Ureter (tissue), 1 donor: ENCODE results near the gene SLC16A6. TPM values are rescaled to one million over a fixed set of nuclear protein-coding genes. Genes with fewer than 3 reads are reported as not detected.
"Not testable (repeated sequence)": the region's sequence is repeated elsewhere in the genome, so short reads cannot be mapped to it uniquely, and the experiment has no call there.

Source experiments
- DNase-seq: peaks from one replicate; pipeline ENCODE4 v3.0.0-alpha.2; 2020; ENCODE audit warnings: low spot score
- total RNA-seq: library from RNA; stranded (reverse); gene quantifications from one replicate; pipeline ENCODE4 v1.2.4, GENCODE V29; 2023
- donor health status: DM: yes; HTN: yes; CAD: no.

SLC16A6 gene
- total RNA-seq, 1 donor from 2014 or later, result 3.0 TPM

- no peak for DNase-seq
Observed at GRCh38 chr17:68248199-68248825, 42.6 kb downstream of the SLC16A6 start.

DNA sequence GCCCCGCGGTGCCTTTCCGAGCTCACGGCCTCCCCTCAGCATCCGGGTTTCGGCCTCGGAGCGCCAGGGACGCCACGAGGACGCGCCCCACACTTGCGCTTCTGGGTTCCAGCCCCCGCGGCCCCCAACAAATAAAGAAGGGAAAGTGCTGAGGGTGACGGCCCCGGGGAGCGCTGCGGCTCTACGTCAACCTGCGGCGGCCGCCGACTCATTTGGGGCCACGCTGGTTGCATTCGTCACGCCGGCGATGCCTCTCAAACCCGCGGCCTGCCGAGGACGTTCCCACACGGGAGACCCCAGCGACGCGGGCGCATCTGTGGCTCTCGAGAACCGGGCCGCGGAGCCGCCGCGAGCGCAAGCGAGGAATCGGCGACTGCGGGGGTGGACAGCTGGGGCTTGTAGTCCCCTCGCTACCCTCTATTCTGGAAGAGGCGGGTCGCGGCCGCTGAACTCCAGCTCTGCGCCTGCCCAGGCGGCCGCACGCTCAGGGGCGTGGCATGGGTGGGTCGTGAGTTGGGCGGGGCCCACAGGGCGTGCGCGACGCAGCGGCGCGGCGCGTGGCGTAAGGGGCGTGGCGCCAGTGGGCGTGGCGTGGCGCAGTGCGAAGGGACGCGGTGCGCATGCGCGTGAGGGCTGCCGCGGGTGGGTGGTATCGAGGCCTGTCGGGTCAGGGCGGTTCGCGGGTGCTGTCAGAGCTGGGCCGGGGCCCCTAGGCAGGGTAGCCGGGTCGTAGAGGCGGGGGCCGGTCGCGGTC is 43.3 kb downstream of the SLC16A6 start, which contains the start of gene AMZ2:
Gene AMZ2 (plus strand): TSS at position 599 of the 754 bp plus-strand sequence. CDS start 2,145 bp downstream, outside the sequence.
- peak; percentile 96 for DNase-seq

- DNase-seq, result no peak
Observed at GRCh38 chr17:68246271-68247028, 44.5 kb downstream of the SLC16A6 start.

GRCh38 chr17:68239632-68240366 is 51.1 kb downstream of the SLC16A6 start:
- no peak for DNase-seq

DNA sequence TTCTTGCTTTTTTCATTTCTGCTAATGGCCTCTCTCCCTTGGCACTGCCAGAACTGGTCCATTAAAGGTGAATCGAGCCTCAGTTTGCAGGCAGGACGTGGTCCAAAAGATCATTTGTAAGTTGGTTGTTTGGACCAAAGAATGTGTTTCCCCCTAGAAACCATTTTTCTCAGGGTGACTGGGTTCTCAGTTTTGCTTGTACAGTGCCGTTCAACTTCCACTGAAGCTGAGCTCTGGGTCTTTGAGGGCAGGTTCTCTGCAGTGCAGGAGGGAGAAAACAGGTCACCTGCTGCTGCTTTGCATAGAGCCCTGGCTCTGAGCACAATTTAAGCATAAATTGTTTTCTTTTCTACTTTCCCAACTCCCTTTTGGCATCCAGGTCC is 52.1 kb downstream of the SLC16A6 start:
- DNase-seq, result no peak

GRCh38 chr17:68238164-68238870 is 52.6 kb downstream of the SLC16A6 start:
- DNase-seq, result no peak

GRCh38 chr17:68237369-68238163 is 53.4 kb downstream of the SLC16A6 start:
- DNase-seq, result not testable (repeated sequence)

DNA sequence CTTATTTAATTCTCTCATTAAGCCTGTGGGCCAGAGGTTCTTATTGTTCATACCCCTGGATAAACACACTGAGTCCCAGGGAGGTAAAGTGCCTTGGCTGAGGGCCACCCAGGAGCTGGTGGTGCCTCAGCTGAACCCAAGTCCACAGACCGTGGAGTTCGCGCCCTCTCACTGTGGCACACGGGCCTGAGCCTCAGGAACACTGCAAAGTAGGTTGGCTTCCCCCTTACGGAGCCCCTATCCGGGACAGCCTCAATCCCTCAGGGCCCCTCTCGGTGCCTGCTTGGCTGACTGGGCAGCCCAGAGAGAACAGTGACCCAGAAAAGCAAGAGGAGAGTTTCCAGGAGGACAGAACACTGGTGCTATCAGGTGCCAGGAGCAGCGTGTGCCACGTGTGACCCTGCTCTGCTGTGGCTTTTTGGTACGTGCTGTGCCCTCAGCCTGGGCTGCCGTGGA is 55.6 kb downstream of the SLC16A6 start:
- DNase-seq, result not testable (repeated sequence)

DNA sequence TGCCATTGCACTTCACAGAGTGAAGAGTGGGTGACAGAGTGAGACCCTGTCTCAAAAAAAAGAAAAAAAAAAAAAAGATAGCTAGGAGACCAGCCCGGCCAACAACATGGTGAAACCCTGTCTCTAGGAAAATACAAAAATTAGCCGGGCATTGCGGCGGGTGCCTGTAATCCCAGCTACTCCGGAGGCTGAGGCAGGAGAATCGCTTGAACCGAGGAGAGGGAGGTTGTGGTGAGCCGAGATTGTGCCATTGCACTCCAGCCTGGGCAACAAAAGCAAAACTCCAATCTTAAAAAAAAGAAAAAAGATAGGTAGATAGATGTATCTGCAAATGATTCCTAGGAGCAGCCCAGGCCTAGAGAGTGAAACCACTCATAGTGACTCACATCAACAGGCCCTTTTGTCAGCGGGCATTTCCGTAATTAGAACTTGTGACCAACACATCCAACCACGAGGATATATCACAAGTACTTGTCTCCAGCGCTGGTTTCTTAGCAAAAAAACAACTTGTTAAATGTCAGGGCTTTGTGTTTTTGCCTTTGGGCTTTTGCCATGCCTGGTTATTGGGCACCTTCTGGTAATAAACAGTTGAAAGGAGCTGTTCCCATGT is 56.1 kb downstream of the SLC16A6 start:
- not testable (repeated sequence) for DNase-seq

DNA sequence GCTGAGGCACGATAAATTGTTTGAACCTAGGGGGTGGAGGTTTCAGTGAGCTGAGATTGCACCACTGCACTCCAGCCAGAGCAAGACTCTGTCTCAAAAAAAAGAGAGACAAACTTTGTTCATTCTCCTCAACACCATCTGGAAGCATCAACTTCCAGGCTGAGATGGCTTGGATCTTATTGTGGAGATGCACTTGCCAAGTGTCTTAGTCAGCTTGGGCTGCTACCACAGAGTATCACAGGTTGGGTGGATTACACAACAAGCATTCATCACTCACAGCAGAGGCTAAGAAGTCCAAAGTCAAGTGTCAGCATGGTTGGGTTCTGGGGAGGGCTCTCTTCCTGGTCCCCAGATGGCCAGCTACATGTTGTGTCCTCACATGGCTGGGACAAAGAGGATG is 58.2 kb downstream of the SLC16A6 start:
- not testable (repeated sequence) for DNase-seq

DNA sequence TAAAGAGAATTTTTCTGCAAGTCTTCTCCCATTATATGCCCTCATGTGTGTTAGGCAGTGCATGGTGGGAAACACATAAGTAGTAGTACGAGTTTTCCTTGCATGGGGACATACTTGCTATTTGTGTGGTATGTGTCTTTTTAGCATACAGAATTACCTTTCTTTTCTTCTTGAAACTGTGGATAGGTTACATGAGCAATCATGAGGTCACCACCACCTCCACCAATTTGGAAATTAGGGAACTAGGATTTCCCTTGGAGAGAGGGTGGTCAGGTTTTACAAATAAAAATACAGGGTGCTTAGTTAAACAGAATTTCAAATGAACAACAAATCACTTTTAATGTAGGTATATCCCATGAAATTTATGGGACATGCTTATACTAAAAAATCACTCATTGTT is 59.4 kb downstream of the SLC16A6 start:
- no peak for DNase-seq

- DNase-seq, result not testable (repeated sequence)
Observed at GRCh38 chr17:68231131-68231530, 59.8 kb downstream of the SLC16A6 start.

DNA sequence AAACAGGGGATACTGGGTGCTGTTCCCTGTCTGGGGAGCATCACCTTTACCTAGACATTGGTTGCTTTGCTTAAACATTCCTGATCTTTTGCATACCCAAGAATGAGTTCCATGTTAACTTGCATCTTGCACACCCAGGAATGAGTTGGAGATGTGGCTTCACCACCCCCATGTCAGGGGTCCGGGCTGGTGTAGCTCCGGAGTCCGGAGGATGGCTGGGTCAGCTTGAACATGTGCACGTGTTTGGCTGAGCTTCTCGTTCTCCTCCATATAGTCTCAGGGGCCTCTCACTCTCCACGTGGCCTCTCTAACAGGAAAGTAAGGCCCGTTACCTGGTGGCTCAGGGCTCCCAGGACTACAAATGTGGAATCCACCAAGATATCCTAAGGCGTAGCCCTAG is 61.3 kb downstream of the SLC16A6 start:
- DNase-seq, result no peak

DNA sequence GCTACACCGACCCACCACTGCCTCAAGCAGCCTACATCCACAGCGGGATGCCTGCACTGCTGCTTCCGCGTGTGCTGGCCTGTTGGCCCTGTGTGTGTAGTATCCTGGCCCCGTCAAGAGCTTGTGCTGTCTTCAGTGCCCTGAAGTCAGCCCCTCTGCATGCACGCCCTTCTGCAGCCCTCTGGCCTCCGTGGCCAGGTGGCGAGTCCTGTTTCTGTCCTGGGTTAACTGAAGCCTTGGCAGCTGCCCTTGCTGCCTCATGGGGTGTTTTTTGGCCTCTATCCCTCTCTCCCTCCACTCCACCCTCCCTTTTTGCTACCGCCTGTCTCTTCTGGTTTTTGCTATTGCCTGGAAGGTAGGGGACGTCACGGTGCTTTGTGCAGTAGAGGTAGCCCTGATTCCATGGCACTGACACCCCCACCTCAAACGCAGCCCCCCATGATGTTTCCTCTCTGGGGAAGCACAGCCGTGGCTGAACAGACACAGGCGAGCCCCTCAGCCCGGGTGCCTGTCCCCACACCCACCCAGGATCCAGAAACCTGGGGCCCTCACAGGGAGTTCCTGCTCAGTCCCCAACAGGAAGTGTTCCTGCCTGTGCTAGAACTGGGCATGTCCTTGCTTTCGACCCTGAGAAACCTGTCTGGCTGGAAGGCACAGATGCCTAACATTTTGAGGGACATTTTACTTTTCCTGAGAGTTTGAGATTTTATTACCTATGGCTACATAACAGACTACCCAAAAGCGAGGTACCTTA is 61.9 kb downstream of the SLC16A6 start:
- peak; percentile 67 for DNase-seq

- DNase-seq, result not testable (repeated sequence)
Observed at GRCh38 chr17:68228039-68228680, 62.8 kb downstream of the SLC16A6 start.

DNA sequence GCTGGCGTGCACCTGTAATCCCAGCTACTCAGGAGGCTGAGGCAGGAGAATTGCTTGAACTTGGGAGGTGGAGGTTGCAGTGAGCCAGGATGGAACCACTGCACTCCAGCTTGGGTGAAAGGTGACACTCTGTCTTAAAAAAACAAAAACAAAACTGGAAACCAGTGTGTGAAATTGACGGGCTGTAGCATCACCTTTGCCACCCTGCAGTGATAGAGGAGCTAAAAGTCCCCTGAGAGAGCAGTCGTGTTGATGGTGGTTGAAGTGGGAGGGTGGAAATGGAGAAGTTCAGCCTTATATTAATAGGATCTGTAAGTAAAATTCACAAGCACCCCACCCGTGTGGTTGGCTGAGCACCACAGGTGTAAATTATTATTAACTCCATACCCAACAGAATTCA is 65.9 kb downstream of the SLC16A6 start:
- not testable (repeated sequence) for DNase-seq

DNA sequence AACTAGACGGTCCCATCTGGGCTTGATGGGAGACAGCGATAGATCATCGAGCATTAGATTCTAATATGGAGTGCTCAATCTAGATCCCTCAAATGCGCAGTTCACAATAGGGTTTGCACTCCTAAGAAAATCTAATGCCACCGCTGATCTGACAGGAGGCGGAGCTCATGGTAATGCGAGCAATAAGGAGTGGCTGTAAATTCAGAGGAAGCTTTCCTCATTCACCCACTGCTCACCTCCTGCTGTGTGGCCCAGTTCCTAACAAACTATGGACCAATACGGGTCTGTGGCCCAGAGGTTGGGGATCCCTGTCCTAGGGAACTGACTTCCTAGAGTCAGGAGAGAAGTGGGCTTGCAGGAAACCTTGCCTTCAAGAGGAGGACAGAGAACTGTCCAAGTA is 68.3 kb downstream of the SLC16A6 start:
- DNase-seq, result no peak

GRCh38 chr17:68221786-68222185 is 69.1 kb downstream of the SLC16A6 start:
- no peak for DNase-seq
